K562 treated with DMSO at 1 percent for 24 hours (cell line): ENCODE data around the gene JPH2. TPM values are rescaled to one million over a fixed set of nuclear protein-coding genes. Genes with fewer than 3 reads are reported as not detected.

ENCODE experiments used
- total RNA-seq: library from RNA; unstranded; fragments of 300-600 nt; gene quantifications from 2 replicates; pipeline ENCODE4 v1.2.3, GENCODE V29; 2022; ENCODE audit warnings: low read depth; ENCODE audit not compliant: insufficient read depth

The JPH2 gene
- total RNA-seq: not detected in 2 replicates

DNA sequence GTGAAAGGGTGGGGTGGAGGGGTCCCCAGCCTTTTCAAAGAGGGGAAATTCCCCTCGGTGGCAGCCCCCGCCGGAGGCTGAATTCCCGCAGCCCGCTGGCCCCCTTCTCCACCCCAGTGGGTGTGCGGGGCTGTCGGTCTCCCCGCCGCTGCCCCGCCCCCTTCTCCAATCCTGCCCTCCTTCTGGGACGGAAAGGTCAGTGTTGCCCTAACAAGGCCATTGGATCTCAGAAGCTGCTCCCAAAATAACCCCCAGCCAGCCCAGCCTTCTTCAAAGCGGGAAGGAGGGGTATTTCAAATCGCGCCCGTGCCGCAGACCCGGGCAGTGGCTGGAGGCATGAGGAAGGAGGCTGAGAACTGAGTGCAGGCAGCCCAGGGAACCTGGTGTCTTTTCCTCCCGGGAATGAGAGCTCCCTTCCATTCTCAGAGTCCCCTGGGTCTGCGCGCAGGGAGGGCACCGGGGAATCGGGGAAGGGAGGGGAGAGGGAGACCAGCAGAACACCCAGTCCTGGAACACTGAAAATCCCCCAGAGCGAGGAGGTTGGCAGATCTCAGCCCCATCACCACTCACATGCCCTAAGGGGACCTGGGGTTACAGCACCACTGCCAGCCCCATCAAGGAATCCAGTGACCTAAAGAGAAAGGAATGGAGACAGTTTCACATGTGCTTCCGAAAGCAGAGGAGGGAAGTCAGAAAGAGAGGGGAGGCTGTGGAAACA is at the start of gene JPH2:
Gene JPH2, minus strand, starts transcription at position 135 of the 718 bp plus-strand sequence. CDS start 483 bp downstream, outside the sequence.

DNA sequence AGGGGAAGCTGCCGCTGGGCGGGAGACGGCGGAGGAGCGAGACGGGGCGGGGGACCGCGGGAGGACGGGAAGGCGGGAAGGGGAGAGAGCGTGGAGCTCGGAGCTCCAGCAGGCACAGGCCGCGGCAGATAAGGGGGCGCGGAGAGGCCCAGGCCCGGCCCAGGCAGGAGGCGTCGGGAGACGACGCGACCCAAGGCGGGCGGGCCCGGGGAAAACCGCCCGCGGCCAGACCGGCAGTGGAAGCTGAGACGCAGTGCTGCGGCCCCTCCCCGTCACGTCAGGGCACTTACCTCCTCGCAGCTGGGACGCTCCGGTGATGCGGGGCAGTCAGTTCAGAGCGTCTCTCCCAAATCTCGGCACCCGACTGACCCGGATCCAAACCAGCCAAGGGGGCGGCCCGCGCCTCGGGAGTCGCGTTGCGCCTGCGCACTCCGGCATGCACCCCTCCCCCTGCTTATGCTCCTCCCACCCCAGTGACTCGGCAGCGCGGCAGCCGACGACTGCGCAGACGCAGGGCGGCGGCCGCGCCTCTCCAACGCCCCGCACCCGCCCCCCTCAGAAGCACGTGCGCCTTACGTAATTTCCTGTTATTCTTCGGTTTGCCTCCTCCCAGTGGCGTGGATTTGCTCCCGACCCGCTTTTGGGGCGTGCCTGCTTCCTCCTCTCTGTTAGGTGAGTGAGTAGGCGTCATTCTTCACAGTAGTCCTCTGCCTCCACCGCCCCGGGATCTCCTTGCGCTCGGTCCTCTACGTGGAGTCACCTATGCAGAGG is 23.6 kb upstream of the JPH2 start, which contains the start of gene OSER1:
Gene OSER1, minus strand, starts transcription at position 366 of the 771 bp plus-strand sequence. CDS start 3,814 bp downstream, outside the sequence.

Other genes with a start within 250 kb of the JPH2 start
- gene OSER1, start 23.6 kb upstream of the JPH2 start, total RNA-seq: 25.9 and 28.9 TPM in 2 replicates
- 0.35 and 2.8 TPM in 2 replicates for gene GDAP1L1, start 60.1 kb upstream of the JPH2 start, total RNA-seq
- 2.9 and 3.2 TPM in 2 replicates for gene FITM2, start 124.0 kb upstream of the JPH2 start, total RNA-seq
- not detected in 2 replicates for gene R3HDML, start 149.9 kb upstream of the JPH2 start, total RNA-seq
- gene HNF4A, start 168.5 kb upstream of the JPH2 start, total RNA-seq: 0.15 and 0.17 TPM in 2 replicates